Adipose tissue (tissue), 3 donors: Measurements from ENCODE around the gene TTC9B. TPM values are rescaled to one million over a fixed set of nuclear protein-coding genes. Genes with fewer than 3 reads are reported as not detected.

Source experiments
- H3K27ac ChIP-seq: one replicate; pipeline ENCODE4 v1.5.1; 2013; ENCODE audit warnings: low read depth, low read length
- WGBS, 3 donors: extraction: QIAGEN DNeasy Blood & Tissue Kit; methylation state at CpG; one replicate each; pipeline ENCODE4 v1.1.7; 2013; 5-methylcytosine and 5-hydroxymethylcytosine counted together
- polyA plus RNA-seq, 3 donors: library from polyadenylated mRNA; stranded (reverse); fragments of 200-250 nt; gene quantifications; one replicate each; pipeline ENCODE4 v1.2.3, GENCODE V29; 2013
- donor health status: healthy with polysubstance abuse.
- donor health status: Bipolar disorder and iron deficiency.
- donor health status: healthy.

TTC9B gene
- polyA plus RNA-seq, 3 donors: 0.10 TPM; not detected in 2

GRCh38 chr19:40251991-40252390 lies 33.8 kb upstream of the TTC9B start:
- 62 to 86% (median 78%) methylated on average over 4 of the region's 4 CpGs for WGBS, 3 donors
- H3K27ac ChIP-seq: no peak overlapping the region

GRCh38 chr19:40251244-40251643 lies 33.1 kb upstream of the TTC9B start:
- no peak overlapping the region for H3K27ac ChIP-seq

GRCh38 chr19:40249781-40250180 lies 31.6 kb upstream of the TTC9B start:
- whole genome bisulfite sequencing, 3 donors: 80 to 88% (median 83%) methylated on average over 11 of the region's 11 CpGs
- H3K27ac ChIP-seq: no peak overlapping the region

GRCh38 chr19:40249201-40249600 lies 31.0 kb upstream of the TTC9B start:
- H3K27ac ChIP-seq: no peak overlapping the region
- WGBS, 3 donors: 70 to 81% (median 72%) methylated on average over 10 of the region's 10 CpGs

GRCh38 chr19:40247735-40248262 lies 29.6 kb upstream of the TTC9B start:
- no peak overlapping the region for H3K27ac ChIP-seq
- 78 to 84% (median 83%) methylated on average over 12 of the region's 12 CpGs for WGBS, 3 donors

GRCh38 chr19:40247178-40247577 lies 29.0 kb upstream of the TTC9B start:
- no peak overlapping the region for H3K27ac ChIP-seq
- WGBS, 3 donors: 64 to 89% (median 84%) methylated on average over 6 of the region's 6 CpGs

- WGBS, 3 donors: 83 to 95% (median 87%) methylated on average over 15 to 16 of the region's 16 CpGs
- no peak overlapping the region for H3K27ac ChIP-seq
Observed at GRCh38 chr19:40246292-40247073, 28.3 kb upstream of the TTC9B start.

- no peak overlapping the region for H3K27ac ChIP-seq
Observed at GRCh38 chr19:40245506-40246128, 27.4 kb upstream of the TTC9B start.

GRCh38 chr19:40244579-40245317 lies 26.6 kb upstream of the TTC9B start:
- WGBS, 3 donors: 71 to 81% (median 72%) methylated on average over 12 of the region's 12 CpGs
- H3K27ac ChIP-seq: no peak overlapping the region

More at GRCh38 chr19:40245506-40246128, 27.4 kb upstream of the TTC9B start:
- 66 to 82% (median 73%) methylated on average over 9 of the region's 9 CpGs for WGBS, 3 donors

GRCh38 chr19:40243181-40243580 lies 25.0 kb upstream of the TTC9B start:
- 81 to 89% (median 82%) methylated on average over 2 of the region's 2 CpGs for WGBS, 3 donors
- no peak overlapping the region for H3K27ac ChIP-seq

GRCh38 chr19:40242480-40242879 lies 24.3 kb upstream of the TTC9B start:
- H3K27ac ChIP-seq: no peak overlapping the region
- 64 to 90% (median 75%) methylated on average over 12 of the region's 12 CpGs for WGBS, 3 donors

- no peak overlapping the region for H3K27ac ChIP-seq
- 45 to 66% (median 49%) methylated on average over 21 of the region's 21 CpGs for WGBS, 3 donors
Observed at GRCh38 chr19:40241809-40242384, 23.7 kb upstream of the TTC9B start.

- 76 to 92% (median 81%) methylated on average over 12 of the region's 12 CpGs for WGBS, 3 donors
- H3K27ac ChIP-seq: no peak overlapping the region
Observed at GRCh38 chr19:40241125-40241808, 23.1 kb upstream of the TTC9B start.

GRCh38 chr19:40240332-40240731 lies 22.1 kb upstream of the TTC9B start:
- 93 to 94% (median 94%) methylated on average over 6 of the region's 6 CpGs for WGBS, 3 donors
- H3K27ac ChIP-seq: no peak overlapping the region

GRCh38 chr19:40239415-40240226 lies 21.4 kb upstream of the TTC9B start:
- 94 to 96% (median 95%) methylated on average over 12 of the region's 12 CpGs for WGBS, 3 donors
- H3K27ac ChIP-seq: no peak overlapping the region

GRCh38 chr19:40238775-40239174 lies 20.6 kb upstream of the TTC9B start:
- H3K27ac ChIP-seq: no peak overlapping the region
- 90 to 93% (median 91%) methylated on average over 9 of the region's 9 CpGs for WGBS, 3 donors

GRCh38 chr19:40237791-40238190 lies 19.6 kb upstream of the TTC9B start:
- 94 to 99% (median 96%) methylated on average over 14 of the region's 14 CpGs for WGBS, 3 donors
- H3K27ac ChIP-seq: no peak overlapping the region
